ENCODE results near the gene CYP2D6.

DNA sequence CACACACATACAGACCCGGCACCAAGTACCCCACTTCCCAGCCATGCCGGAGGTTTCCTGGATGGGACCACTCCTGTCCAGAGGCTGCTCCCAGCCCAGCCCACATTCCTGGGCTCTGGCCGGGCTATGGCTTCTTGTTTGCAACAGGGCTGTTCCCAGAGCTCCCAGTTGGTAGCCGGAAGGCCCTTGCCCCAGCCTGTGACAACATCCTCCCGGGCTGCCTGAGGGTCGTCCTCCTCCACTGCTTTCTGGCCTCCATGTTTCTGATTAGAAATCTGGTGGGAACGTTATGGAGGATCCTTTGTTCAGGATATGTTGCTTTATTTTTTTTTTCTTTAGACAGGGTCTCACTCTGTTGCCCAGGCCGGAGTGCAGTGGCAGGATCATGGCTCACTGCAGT is 952 bp upstream of the CYP2D6 start:
- TF ChIP-seq, protein P1, sequence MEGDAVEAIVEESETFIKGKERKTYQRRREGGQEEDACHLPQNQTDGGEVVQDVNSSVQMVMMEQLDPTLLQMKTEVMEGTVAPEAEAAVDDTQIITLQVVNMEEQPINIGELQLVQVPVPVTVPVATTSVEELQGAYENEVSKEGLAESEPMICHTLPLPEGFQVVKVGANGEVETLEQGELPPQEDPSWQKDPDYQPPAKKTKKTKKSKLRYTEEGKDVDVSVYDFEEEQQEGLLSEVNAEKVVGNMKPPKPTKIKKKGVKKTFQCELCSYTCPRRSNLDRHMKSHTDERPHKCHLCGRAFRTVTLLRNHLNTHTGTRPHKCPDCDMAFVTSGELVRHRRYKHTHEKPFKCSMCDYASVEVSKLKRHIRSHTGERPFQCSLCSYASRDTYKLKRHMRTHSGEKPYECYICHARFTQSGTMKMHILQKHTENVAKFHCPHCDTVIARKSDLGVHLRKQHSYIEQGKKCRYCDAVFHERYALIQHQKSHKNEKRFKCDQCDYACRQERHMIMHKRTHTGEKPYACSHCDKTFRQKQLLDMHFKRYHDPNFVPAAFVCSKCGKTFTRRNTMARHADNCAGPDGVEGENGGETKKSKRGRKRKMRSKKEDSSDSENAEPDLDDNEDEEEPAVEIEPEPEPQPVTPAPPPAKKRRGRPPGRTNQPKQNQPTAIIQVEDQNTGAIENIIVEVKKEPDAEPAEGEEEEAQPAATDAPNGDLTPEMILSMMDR (IDR thresholded peaks at IDR 0.05), result no peak
- TF ChIP-seq ZFX (IDR thresholded peaks at IDR 0.05; ENCODE audit: borderline replicate concordance), result no peak

All from 22Rv1 (cell line).